Calu3 (cell line): ENCODE measurements around the gene CBS. TPM values are rescaled to one million over a fixed set of nuclear protein-coding genes. Genes with fewer than 3 reads are reported as not detected.
"Not testable (repeated sequence)": the region's sequence is repeated elsewhere in the genome, so short reads cannot be mapped to it uniquely, and the experiment has no call there.

Experiments used
- BruUV-seq: library from RNA; stranded (reverse); fragments of 400-500 nt; replicated peaks from 2 replicates; lab custom pipeline; 2021; lab: Mats Ljungman, UMichigan
- CTCF ChIA-PET: fragments of 300-600 bp; sonication (Branson Sonifier 250); formaldehyde crosslinking; loops from one replicate; lab custom pipeline; 2022; ENCODE audit warnings: antibody characterized with exemption; lab: Charles Lee
- DNase-seq: peaks from one replicate; pipeline ENCODE4 v3.0.0; 2022
- H3K27ac Mint-ChIP-seq: one replicate; pipeline ENCODE4 v1.8.0; 2022; ENCODE audit warnings: mixed read lengths; ENCODE audit not compliant: unreplicated experiment
- H3K27me3 Mint-ChIP-seq: one replicate; pipeline ENCODE4 v1.8.0; 2022; ENCODE audit warnings: mixed read lengths; ENCODE audit not compliant: unreplicated experiment
- H3K36me3 Mint-ChIP-seq: one replicate; pipeline ENCODE4 v1.8.0; 2022; ENCODE audit warnings: mild to moderate bottlenecking, moderate library complexity, mixed read lengths; ENCODE audit not compliant: insufficient read depth, unreplicated experiment
- H3K4me1 Mint-ChIP-seq: one replicate; pipeline ENCODE4 v1.8.0; 2022; ENCODE audit warnings: mild to moderate bottlenecking, low read depth, mixed read lengths; ENCODE audit not compliant: unreplicated experiment
- H3K4me3 Mint-ChIP-seq: one replicate; pipeline ENCODE4 v1.8.0; 2022; ENCODE audit warnings: mild to moderate bottlenecking, low read depth, moderate library complexity, mixed read lengths; ENCODE audit not compliant: unreplicated experiment
- H3K9me3 Mint-ChIP-seq: one replicate; pipeline ENCODE4 v1.8.0; 2022; ENCODE audit warnings: low read depth, mixed read lengths; ENCODE audit not compliant: unreplicated experiment
- intact Hi-C: fragments of 100-400 bp; cut with micrococcal nuclease; formaldehyde crosslinking; loops from one replicate; pipeline ENCODE4 v1.10.0; 2022; ENCODE audit not compliant: unreplicated experiment
- total RNA-seq: library from RNA; stranded (reverse); gene quantifications from 2 replicates; pipeline ENCODE4 v1.2.3, GENCODE V29; 2022

Gene CBS
- total RNA-seq, 1 experiment from 2014 or later: 124 TPM

- H3K36me3 Mint-ChIP-seq, DNase-seq, BruUV-seq, H3K4me3 Mint-ChIP-seq, H3K27me3 Mint-ChIP-seq, intact Hi-C loops, H3K9me3 Mint-ChIP-seq, H3K4me1 Mint-ChIP-seq, H3K27ac Mint-ChIP-seq, CTCF ChIA-PET: not testable (repeated sequence)
These were observed 30.3 kb downstream of the CBS start for GRCh38 chr21:43045165-43045875.

- H3K9me3 Mint-ChIP-seq, H3K4me1 Mint-ChIP-seq, H3K27ac Mint-ChIP-seq, H3K36me3 Mint-ChIP-seq, DNase-seq, H3K4me3 Mint-ChIP-seq, BruUV-seq, intact Hi-C loops, H3K27me3 Mint-ChIP-seq, CTCF ChIA-PET: not testable (repeated sequence)
These were observed 31.1 kb downstream of the CBS start for GRCh38 chr21:43044547-43044946.

GRCh38 chr21:43043291-43043690 is 32.3 kb downstream of the CBS start:
- H3K4me3 Mint-ChIP-seq, BruUV-seq, CTCF ChIA-PET, H3K9me3 Mint-ChIP-seq, intact Hi-C loops, H3K27me3 Mint-ChIP-seq, H3K36me3 Mint-ChIP-seq, H3K4me1 Mint-ChIP-seq, H3K27ac Mint-ChIP-seq, DNase-seq: not testable (repeated sequence)

- DNase-seq, CTCF ChIA-PET, H3K36me3 Mint-ChIP-seq, intact Hi-C loops, H3K4me1 Mint-ChIP-seq, H3K4me3 Mint-ChIP-seq, H3K9me3 Mint-ChIP-seq, H3K27ac Mint-ChIP-seq, H3K27me3 Mint-ChIP-seq, BruUV-seq: not testable (repeated sequence)
These were observed 33.5 kb downstream of the CBS start for GRCh38 chr21:43042169-43042568.

- H3K27me3 Mint-ChIP-seq, H3K9me3 Mint-ChIP-seq, H3K4me1 Mint-ChIP-seq, intact Hi-C loops, H3K4me3 Mint-ChIP-seq, DNase-seq, H3K36me3 Mint-ChIP-seq, BruUV-seq, H3K27ac Mint-ChIP-seq, CTCF ChIA-PET: not testable (repeated sequence)
These were observed 37.0 kb downstream of the CBS start for GRCh38 chr21:43038659-43039044.

GRCh38 chr21:43037918-43038658 is 37.5 kb downstream of the CBS start:
- H3K9me3 Mint-ChIP-seq, DNase-seq, H3K4me3 Mint-ChIP-seq, H3K27ac Mint-ChIP-seq, CTCF ChIA-PET, H3K36me3 Mint-ChIP-seq, H3K4me1 Mint-ChIP-seq, BruUV-seq, intact Hi-C loops, H3K27me3 Mint-ChIP-seq: not testable (repeated sequence)

GRCh38 chr21:43036889-43037288 is 38.7 kb downstream of the CBS start:
- CTCF ChIA-PET, H3K4me3 Mint-ChIP-seq, DNase-seq, H3K27me3 Mint-ChIP-seq, intact Hi-C loops, BruUV-seq, H3K9me3 Mint-ChIP-seq, H3K27ac Mint-ChIP-seq, H3K4me1 Mint-ChIP-seq, H3K36me3 Mint-ChIP-seq: not testable (repeated sequence)
